HG03135 (cell line): ENCODE results near the gene DNA2.

ENCODE experiments used
- ATAC-seq: cut with Tn5 transposase; IDR thresholded peaks from one replicate; pipeline ENCODE4 v1.9.1; 2021; ENCODE audit warnings: mild to moderate bottlenecking, moderate library complexity; ENCODE audit not compliant: unreplicated experiment

The DNA2 gene

DNA sequence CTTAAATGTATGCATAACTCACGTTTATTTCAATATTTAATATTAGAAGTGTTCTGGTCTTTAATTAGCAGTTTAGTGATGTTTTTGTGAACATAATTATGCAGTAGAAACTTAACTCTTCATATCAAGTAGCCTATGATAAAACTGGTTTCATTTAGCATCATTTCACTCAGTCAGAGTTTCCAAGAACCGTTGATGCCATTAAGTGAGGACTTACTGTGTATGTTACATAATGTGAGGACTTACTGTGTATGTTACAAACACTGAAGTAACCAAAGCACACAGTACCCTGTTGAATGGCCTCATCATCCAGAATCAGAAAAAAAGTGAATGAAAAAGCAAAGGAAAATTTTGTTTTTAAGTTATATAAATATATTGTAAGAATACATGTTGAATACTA is 106.2 kb downstream of the DNA2 start:
- no peak for ATAC-seq

- no peak for ATAC-seq
Observed at GRCh38 chr10:68364101-68364886, 107.5 kb downstream of the DNA2 start.
